Breast epithelium (tissue), 3 donors: Measurements from ENCODE around the gene RIMS1.

Experiments used
- CTCF ChIP-seq, 3 donors: fragments of 450-650 bp; IDR thresholded peaks; one replicate each; pipeline ENCODE4 v1.5.1; 2016 to 2017; ENCODE audit warnings: antibody characterized with exemption in 3 of 3, mild to moderate bottlenecking in 3 of 3, moderate library complexity in 3 of 3
- POLR2A ChIP-seq: fragments of 450-650 bp; IDR thresholded peaks from one replicate; pipeline ENCODE4 v1.6.1; 2016; ENCODE audit warnings: antibody characterized with exemption, mild to moderate bottlenecking, moderate library complexity
- POLR2AphosphoS5 ChIP-seq, 3 donors: sonication (generic); formaldehyde crosslinking; IDR thresholded peaks; one replicate each; pipeline ENCODE4 v1.6.1; 2017; ENCODE audit warnings: antibody characterized with exemption in 3 of 3

GRCh38 chr6:72261554-72261953 is 375.2 kb downstream of the RIMS1 start:
- TF ChIP-seq CTCF (IDR thresholded peaks at IDR 0.05) (no peak), POLR2A (no peak), POLR2AphosphoS5 (IDR thresholded peaks at IDR 0.05) (no peak)
